CD14-positive monocyte (primary cell): ENCODE data around the gene BAIAP3. TPM values are rescaled to one million over a fixed set of nuclear protein-coding genes. Genes with fewer than 3 reads are reported as not detected.

Experiments used
- DNase-seq, 3 donors: peaks; one replicate each; pipeline ENCODE4 v3.0.0-alpha.2; 2011 to 2022
- H2AFZ ChIP-seq: 2 replicates; pipeline ENCODE4 v1.6.0; 2012; ENCODE audit warnings: mild to moderate bottlenecking, low read depth, low read length, inconsistent platforms; ENCODE audit not compliant: insufficient read depth, poor library complexity, severe bottlenecking
- H3K27ac ChIP-seq, 2 donors: 1 replicate in 1 of 2; 2 replicates in 1 of 2; pipeline ENCODE4 v1.5.1; 2012 to 2013; ENCODE audit warnings: low read length in 2 of 2, control low read depth in 1 of 2, inconsistent platforms in 1 of 2, low read depth in 1 of 2, mild to moderate bottlenecking in 1 of 2
- H3K27me3 ChIP-seq, 2 donors: one replicate each; pipeline versions ENCODE4 v1.6.0 to v1.6.1; 2011 to 2013; ENCODE audit warnings: low read length in 2 of 2; ENCODE audit not compliant: control insufficient read depth in 2 of 2, insufficient read depth in 2 of 2
- H3K36me3 ChIP-seq, 2 donors: replicated peaks in 1 of 2; 1 replicate in 1 of 2; 2 replicates in 1 of 2; pipeline versions ENCODE4 v1.5.1 to v1.6.1; 2012 to 2013; ENCODE audit warnings: low read length in 2 of 2, control low read depth in 1 of 2, inconsistent platforms in 1 of 2, mild to moderate bottlenecking in 1 of 2; ENCODE audit not compliant: insufficient read depth in 2 of 2, control insufficient read depth in 1 of 2
- H3K4me1 ChIP-seq, 2 donors: 1 replicate in 1 of 2; 2 replicates in 1 of 2; pipeline versions ENCODE4 v1.5.1 to v1.6.1; 2012 to 2013; ENCODE audit warnings: low read length in 2 of 2, control low read depth in 1 of 2, inconsistent platforms in 1 of 2, mild to moderate bottlenecking in 1 of 2, moderate library complexity in 1 of 2; ENCODE audit not compliant: insufficient read depth in 2 of 2, control insufficient read depth in 1 of 2
- H3K4me2 ChIP-seq: replicated peaks from 2 replicates; pipeline ENCODE3; 2012; ENCODE audit warnings: low read length, moderate library complexity, mild to moderate bottlenecking; ENCODE audit not compliant: poor library complexity, severe bottlenecking; ENCODE audit errors: extremely low read depth
- H3K4me3 ChIP-seq, 3 experiments: fragments of 200-600 bp in 1 of 3; sonication (generic) in 1 of 3; replicated peaks in 1 of 3; 1 replicate in 2 of 3; 2 replicates in 1 of 3; pipeline ENCODE4 v1.5.1; 2011 to 2013; ENCODE audit warnings: low read length in 3 of 3, mild to moderate bottlenecking in 3 of 3, control low read depth in 2 of 3, low read depth in 2 of 3, inconsistent platforms in 1 of 3, moderate library complexity in 1 of 3
- H3K79me2 ChIP-seq: 2 replicates; pipeline ENCODE4 v1.6.0; 2012; ENCODE audit warnings: mild to moderate bottlenecking, control low read depth, inconsistent platforms, low read length, moderate library complexity; ENCODE audit not compliant: insufficient read depth
- H3K9ac ChIP-seq: 2 replicates; pipeline ENCODE4 v1.6.0; 2017; ENCODE audit warnings: low read length, mild to moderate bottlenecking; ENCODE audit not compliant: insufficient read depth, poor library complexity, severe bottlenecking
- H3K9me3 ChIP-seq, 2 donors: replicated peaks in 1 of 2; 1 replicate in 1 of 2; 2 replicates in 1 of 2; pipeline versions ENCODE4 v1.5.1 to v1.6.1; 2012 to 2013; ENCODE audit warnings: low read length in 2 of 2, control low read depth in 1 of 2; ENCODE audit not compliant: control insufficient read depth in 1 of 2, insufficient read depth in 1 of 2
- H4K20me1 ChIP-seq: 2 replicates; pipeline ENCODE4 v1.6.0; 2012; ENCODE audit warnings: mild to moderate bottlenecking, low read length, control low read depth, moderate library complexity; ENCODE audit not compliant: insufficient read depth
- H3K27ac Mint-ChIP-seq, 7 donors: one replicate each; pipeline ENCODE4 v1.8.0; 2020; ENCODE audit warnings: mild to moderate bottlenecking in 7 of 7, mixed read lengths in 7 of 7, moderate library complexity in 6 of 7, inconsistent platforms in 2 of 7
- H3K27me3 Mint-ChIP-seq, 3 donors: one replicate each; pipeline ENCODE4 v1.8.0; 2021 to 2022; ENCODE audit warnings: low read depth in 3 of 3, mild to moderate bottlenecking in 3 of 3, mixed read lengths in 3 of 3, moderate library complexity in 3 of 3, inconsistent platforms in 1 of 3
- H3K36me3 Mint-ChIP-seq, 2 donors: one replicate each; pipeline ENCODE4 v1.8.0; 2020; ENCODE audit warnings: mixed read lengths in 2 of 2, inconsistent platforms in 1 of 2, mild to moderate bottlenecking in 1 of 2
- H3K4me1 Mint-ChIP-seq: one replicate; pipeline ENCODE4 v1.8.0; 2020; ENCODE audit warnings: mild to moderate bottlenecking, mixed read lengths
- H3K4me3 Mint-ChIP-seq, 2 donors: one replicate each; pipeline ENCODE4 v1.8.0; 2020; ENCODE audit warnings: mild to moderate bottlenecking in 2 of 2, mixed read lengths in 2 of 2, moderate library complexity in 1 of 2
- H3K9me3 Mint-ChIP-seq, 7 donors: one replicate each; pipeline ENCODE4 v1.8.0; 2020 to 2022; ENCODE audit warnings: mixed read lengths in 7 of 7, mild to moderate bottlenecking in 6 of 7, moderate library complexity in 6 of 7, inconsistent platforms in 2 of 7
- CTCF ChIP-seq: fragments of 200-600 bp; IDR thresholded peaks from one replicate; pipeline ENCODE4 v1.8.0; 2022; ENCODE audit warnings: antibody characterized with exemption, mild to moderate bottlenecking
- WGBS: methylation state at CpG from one replicate; pipeline ENCODE4 v1.1.5; 2013; ENCODE audit warnings: missing lambda C conversion rate; ENCODE audit not compliant: insufficient coverage; 5-methylcytosine and 5-hydroxymethylcytosine counted together
- intact Hi-C, 2 donors: fragments of 100-400 bp; cut with micrococcal nuclease; formaldehyde crosslinking; loops; one replicate each; pipeline versions ENCODE4 v1.15.0 to v1.15.1; 2023
- polyA plus RNA-seq, 3 donors: library from polyadenylated mRNA; depleted of rRNA in 1 of 3; unstranded in 2 of 3; stranded (reverse) in 1 of 3; fragments of 300-500 nt in 2 of 3; fragments of >200 nt in 1 of 3; fragmentation: Illumina TruSeq in 2 of 3; gene quantifications; 1 replicate in 2 of 3; 2 replicates in 1 of 3; pipeline ENCODE4 v1.2.3, GENCODE V29; 2012 to 2021

The BAIAP3 gene
- polyA plus RNA-seq, 3 donors, result 1.0 TPM; not detected in 2

- Histone ChIP-seq H3K36me3 (peaks cover 35 to 43% of the 10 kb centered on the region in 2 donors), H3K79me2 (no peaks in the 10 kb centered on the region), H3K9me3 (no peaks in the 10 kb centered on the region), H3K4me2 (no peak overlapping the region), H3K4me3 (no peak overlapping the region), H3K27ac (no peak overlapping the region), H3K9ac (no peak overlapping the region), H4K20me1 (peaks cover 57% of the 10 kb centered on the region), H2AFZ (no peak overlapping the region), H3K27me3 (no peaks in the 10 kb centered on the region), H3K4me1 (no peaks in the 10 kb centered on the region)
- Mint-ChIP-seq H3K36me3 (peaks cover 23 to 61% of the 10 kb centered on the region in 2 donors), H3K4me1 (no peaks in the 10 kb centered on the region), H3K27me3 (peaks cover 0 to 1% (median 0%) of the 10 kb centered on the region in 3 donors), H3K4me3 (no peak overlapping the region), H3K9me3 (peaks cover 0 to 3% (median 0%) of the 10 kb centered on the region in 7 donors), H3K27ac (peak overlapping the region in 1 of 7 donors; percentile 61)
- no peak for DNase-seq
- intact Hi-C loops, result no loop called here
- no peak for TF ChIP-seq CTCF
- 97% methylated on average over 31 of the region's 33 CpGs for WGBS
Observed at GRCh38 chr16:1371054-1371978, 37.9 kb downstream of the BAIAP3 start.

- intact Hi-C loops, result no loop called here
- peaks cover 31 to 37% of the 10 kb centered on the region in 2 donors for H3K36me3 ChIP-seq
Observed at GRCh38 chr16:1372292-1372950, 39.0 kb downstream of the BAIAP3 start.

More at GRCh38 chr16:1372292-1372950, 39.0 kb downstream of the BAIAP3 start:
- H3K4me1 ChIP-seq, result no peaks in the 10 kb centered on the region
- H3K9ac ChIP-seq, result no peak overlapping the region
- no peaks in the 10 kb centered on the region for H3K9me3 ChIP-seq
- Mint-ChIP-seq H3K36me3 (peaks cover 25 to 64% of the 10 kb centered on the region in 2 donors), H3K27me3 (no peaks in the 10 kb centered on the region), H3K9me3 (peaks cover 0 to 3% (median 0%) of the 10 kb centered on the region in 7 donors), H3K27ac (no peak overlapping the region), H3K4me3 (no peak overlapping the region), H3K4me1 (no peaks in the 10 kb centered on the region)
- no peak overlapping the region for H3K4me2 ChIP-seq
- no peak for TF ChIP-seq CTCF
- peaks cover 59% of the 10 kb centered on the region for H4K20me1 ChIP-seq
- no peak for DNase-seq
- no peaks in the 10 kb centered on the region for H3K27me3 ChIP-seq
- WGBS, result 97% methylated on average over 10 of the region's 21 CpGs
- H2AFZ ChIP-seq, result no peak overlapping the region
- no peaks in the 10 kb centered on the region for H3K79me2 ChIP-seq
- no peak overlapping the region for H3K4me3 ChIP-seq
- no peak overlapping the region for H3K27ac ChIP-seq
